Upper lobe of left lung (tissue), 4 donors: ENCODE measurements around the gene MAFF.
A peak's percentile ranks its signal among the peaks of the same experiment; 100 is the strongest.

Experiments used
- CTCF ChIP-seq, 6 experiments: fragments of 450-650 bp in 4 of 6; fragments of 200-600 bp in 2 of 6; sonication (generic) in 2 of 6; IDR thresholded peaks; one replicate each; pipeline ENCODE4 v1.5.1; 2016 to 2019; ENCODE audit warnings: antibody characterized with exemption in 6 of 6
- EP300 ChIP-seq, 4 donors: sonication (generic); formaldehyde crosslinking; IDR thresholded peaks; one replicate each; pipeline ENCODE4 v1.5.1; 2017; ENCODE audit warnings: antibody characterized with exemption in 4 of 4, control low read depth in 2 of 4
- POLR2A ChIP-seq, 4 donors: fragments of 450-650 bp; IDR thresholded peaks; one replicate each; pipeline ENCODE4 v1.5.1; 2016 to 2017; ENCODE audit warnings: antibody characterized with exemption in 4 of 4, mild to moderate bottlenecking in 2 of 4
- POLR2AphosphoS5 ChIP-seq, 2 donors: sonication (generic); formaldehyde crosslinking; IDR thresholded peaks; one replicate each; pipeline ENCODE4 v1.5.1; 2017; ENCODE audit warnings: antibody characterized with exemption in 2 of 2

GRCh38 chr22:38193580-38193979 is 8.2 kb upstream of the MAFF start:
- TF ChIP-seq POLR2A (IDR thresholded peaks at IDR 0.05): no peak
- TF ChIP-seq POLR2AphosphoS5 (IDR thresholded peaks at IDR 0.05): peak; percentile 2 to 19
- TF ChIP-seq CTCF (IDR thresholded peaks at IDR 0.05): no peak
- TF ChIP-seq EP300 (IDR thresholded peaks at IDR 0.05): no peak
